GM23248 (cell line): Measurements from ENCODE around the gene AIRE.

ENCODE experiments used
- EZH2 ChIP-seq: fragments of 200-600 bp; sonication (generic); IDR thresholded peaks from 2 replicates; pipeline ENCODE4 v1.6.1; 2018; ENCODE audit warnings: antibody characterized with exemption, mild to moderate bottlenecking; ENCODE audit not compliant: insufficient read depth, poor library complexity, severe bottlenecking
- EZH2phosphoT487 ChIP-seq: fragments of 200-600 bp; sonication (generic); IDR thresholded peaks from 2 replicates; pipeline ENCODE4 v1.6.1; 2018; ENCODE audit warnings: antibody characterized with exemption, moderate library complexity, mild to moderate bottlenecking, low read depth; ENCODE audit not compliant: insufficient read depth

DNA sequence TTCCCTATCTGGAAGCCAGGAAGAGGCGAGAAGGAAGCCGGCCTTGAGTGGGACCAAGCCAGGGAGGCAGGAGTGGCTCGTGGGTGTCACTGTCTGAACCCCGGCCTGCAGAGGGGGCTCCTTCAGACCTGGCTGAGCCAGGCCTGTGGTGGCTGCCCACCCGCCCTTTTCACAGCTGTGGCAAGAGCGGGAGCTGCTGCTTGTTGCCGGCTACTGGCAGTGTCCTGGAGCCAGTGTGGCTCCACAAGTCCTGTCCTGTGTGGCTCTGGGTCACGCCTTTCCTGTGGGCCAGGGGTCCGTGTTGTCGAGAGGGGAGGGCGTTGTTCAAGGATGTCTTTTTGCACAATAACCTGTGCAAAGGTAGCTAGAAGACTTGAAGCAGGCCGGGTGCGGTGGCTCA lies 15.5 kb downstream of the AIRE start:
- TF ChIP-seq EZH2 (no peak), EZH2phosphoT487 (no peak)
